ENCODE measurements around the gene DIAPH2.

Gene DIAPH2

DNA sequence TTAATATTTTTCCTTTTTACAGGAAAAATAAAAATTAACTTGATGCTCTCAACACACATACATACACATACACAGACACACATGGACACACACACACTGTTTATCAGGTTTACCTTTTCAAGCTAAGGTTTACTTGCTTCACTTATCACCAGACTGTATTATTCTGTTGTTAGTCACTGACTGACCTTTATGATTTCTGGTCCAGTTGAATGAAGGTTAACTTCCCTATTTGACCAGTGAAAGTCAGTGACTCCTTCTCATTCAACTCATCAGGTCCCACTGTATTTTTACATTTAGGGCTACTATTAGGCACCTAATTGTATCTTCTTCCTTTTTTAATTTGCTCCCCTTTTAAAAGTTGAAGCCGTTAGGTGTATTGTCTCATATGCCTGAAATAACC lies 16.0 kb downstream of the DIAPH2 start:
- TF ChIP-seq, protein P1, sequence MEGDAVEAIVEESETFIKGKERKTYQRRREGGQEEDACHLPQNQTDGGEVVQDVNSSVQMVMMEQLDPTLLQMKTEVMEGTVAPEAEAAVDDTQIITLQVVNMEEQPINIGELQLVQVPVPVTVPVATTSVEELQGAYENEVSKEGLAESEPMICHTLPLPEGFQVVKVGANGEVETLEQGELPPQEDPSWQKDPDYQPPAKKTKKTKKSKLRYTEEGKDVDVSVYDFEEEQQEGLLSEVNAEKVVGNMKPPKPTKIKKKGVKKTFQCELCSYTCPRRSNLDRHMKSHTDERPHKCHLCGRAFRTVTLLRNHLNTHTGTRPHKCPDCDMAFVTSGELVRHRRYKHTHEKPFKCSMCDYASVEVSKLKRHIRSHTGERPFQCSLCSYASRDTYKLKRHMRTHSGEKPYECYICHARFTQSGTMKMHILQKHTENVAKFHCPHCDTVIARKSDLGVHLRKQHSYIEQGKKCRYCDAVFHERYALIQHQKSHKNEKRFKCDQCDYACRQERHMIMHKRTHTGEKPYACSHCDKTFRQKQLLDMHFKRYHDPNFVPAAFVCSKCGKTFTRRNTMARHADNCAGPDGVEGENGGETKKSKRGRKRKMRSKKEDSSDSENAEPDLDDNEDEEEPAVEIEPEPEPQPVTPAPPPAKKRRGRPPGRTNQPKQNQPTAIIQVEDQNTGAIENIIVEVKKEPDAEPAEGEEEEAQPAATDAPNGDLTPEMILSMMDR (IDR thresholded peaks at IDR 0.05; ENCODE audit: low read length, missing control alignments) = no peak
- H3K4me3 ChIP-seq (replicated peaks; ENCODE audit: low read depth, low read length) = no peak overlapping the region
- DNase-seq (ENCODE audit: low read depth) = no peak

DNA sequence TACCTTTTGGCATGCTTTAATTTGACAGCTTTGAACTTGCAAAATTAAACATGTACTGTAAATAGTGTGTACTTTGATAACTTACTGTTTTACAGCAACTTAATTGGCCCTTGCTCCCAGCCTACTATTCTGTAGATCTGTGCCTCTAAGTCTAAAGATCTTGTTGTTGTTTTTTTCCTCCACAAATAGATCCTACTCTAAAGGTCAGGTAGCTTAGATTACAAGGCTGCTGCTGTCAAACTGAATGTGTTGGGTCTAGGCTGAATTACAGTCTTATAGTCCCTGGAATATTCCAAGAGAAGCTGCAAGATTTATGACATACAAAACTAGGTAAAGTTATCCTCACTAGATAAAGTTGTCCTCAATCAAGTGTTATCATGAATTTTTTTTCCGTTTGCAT lies 18.7 kb downstream of the DIAPH2 start:
- TF ChIP-seq, protein P1 (IDR thresholded peaks at IDR 0.05; ENCODE audit: low read length, missing control alignments) = no peak
- DNase-seq (ENCODE audit: low read depth) = no peak
- H3K4me3 ChIP-seq (replicated peaks; ENCODE audit: low read depth, low read length) = no peak overlapping the region

DNA sequence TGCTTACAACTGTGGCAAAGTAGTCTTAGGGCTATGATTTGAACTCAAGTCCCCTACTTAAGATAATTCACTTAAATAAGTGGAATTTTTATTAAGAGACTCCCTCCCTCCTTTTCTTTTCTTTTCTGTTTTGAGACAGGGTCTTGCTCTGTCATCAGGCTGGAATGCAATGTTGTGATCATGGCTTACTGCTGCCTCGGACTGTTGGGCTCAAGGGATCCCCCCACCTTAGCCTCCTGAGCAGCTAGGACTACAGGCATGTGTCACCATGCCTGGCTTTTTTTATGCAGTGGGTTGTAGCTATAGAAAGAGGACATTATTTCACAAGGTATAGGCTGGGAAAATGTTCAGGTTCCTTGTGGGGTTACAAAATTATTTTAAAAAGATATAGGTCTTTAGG lies 19.2 kb downstream of the DIAPH2 start:
- no peak for DNase-seq (ENCODE audit: low read depth)
- H3K4me3 ChIP-seq (replicated peaks; ENCODE audit: low read depth, low read length) = no peak overlapping the region
- TF ChIP-seq, protein P1 (IDR thresholded peaks at IDR 0.05; ENCODE audit: low read length, missing control alignments) = no peak

DNA sequence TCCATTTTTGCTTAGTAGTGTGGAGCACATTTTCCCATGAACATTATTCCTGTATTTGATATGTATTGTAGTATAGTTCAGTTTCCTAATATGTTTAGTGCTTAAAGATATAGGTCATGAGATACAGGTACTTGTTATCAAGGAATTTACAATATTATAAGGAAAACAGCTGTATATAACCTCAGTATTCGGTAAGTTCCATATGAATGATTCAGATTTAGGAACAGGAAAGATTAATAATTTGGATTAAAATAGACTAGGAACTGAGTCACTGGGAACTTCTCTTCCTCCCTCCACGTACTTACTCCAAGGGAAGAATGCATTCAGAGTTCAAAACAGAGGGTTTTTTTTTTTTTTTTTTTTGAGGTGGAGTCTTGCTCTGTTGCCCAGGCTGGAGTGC lies 20.0 kb downstream of the DIAPH2 start:
- no peak overlapping the region for H3K4me3 ChIP-seq (replicated peaks; ENCODE audit: low read depth, low read length)
- peak; percentile 34 for DNase-seq (ENCODE audit: low read depth)
- TF ChIP-seq, protein P1 (IDR thresholded peaks at IDR 0.05; ENCODE audit: low read length, missing control alignments) = no peak

DNA sequence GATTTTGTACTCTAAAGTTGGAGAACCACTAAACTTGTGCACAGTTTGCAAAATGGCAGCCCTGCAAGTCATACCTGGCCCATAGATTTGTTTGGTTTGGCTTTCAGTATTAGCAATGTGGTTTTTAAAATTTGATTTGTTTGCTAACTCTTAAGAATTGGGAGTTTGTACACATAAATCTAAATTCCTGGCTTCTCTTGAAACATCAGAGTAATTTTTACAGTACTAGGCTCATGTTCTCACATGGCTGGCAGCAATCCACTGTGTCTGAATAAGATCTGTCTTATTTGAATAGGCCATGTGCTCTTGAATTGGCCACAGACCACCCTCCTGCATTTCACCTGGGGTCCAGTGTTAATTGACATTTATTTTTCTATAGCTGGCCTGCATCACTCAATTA lies 21.3 kb downstream of the DIAPH2 start:
- TF ChIP-seq, protein P1 (IDR thresholded peaks at IDR 0.05; ENCODE audit: low read length, missing control alignments) = no peak
- no peak overlapping the region for H3K4me3 ChIP-seq (replicated peaks; ENCODE audit: low read depth, low read length)
- no peak for DNase-seq (ENCODE audit: low read depth)

DNA sequence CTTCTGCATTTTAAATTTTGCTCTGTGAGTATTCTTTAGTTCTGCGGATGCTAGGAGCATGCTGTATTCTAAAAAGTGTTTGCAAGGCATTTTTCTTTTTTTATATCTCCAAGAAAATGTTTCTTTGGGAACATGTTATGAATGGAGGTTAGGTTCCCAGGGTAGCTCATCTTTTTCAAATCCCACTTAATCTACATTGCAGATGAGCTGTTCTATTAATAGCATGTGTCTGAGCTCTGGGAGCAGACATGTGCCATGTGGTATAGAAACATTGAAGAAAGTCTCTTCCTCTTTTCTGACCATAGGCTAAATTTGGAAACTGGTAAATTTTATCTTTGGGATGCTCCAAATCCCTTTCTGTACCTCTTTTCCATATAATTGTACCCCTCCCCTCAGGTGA lies 23.2 kb downstream of the DIAPH2 start:
- DNase-seq (ENCODE audit: low read depth) = no peak

DNA sequence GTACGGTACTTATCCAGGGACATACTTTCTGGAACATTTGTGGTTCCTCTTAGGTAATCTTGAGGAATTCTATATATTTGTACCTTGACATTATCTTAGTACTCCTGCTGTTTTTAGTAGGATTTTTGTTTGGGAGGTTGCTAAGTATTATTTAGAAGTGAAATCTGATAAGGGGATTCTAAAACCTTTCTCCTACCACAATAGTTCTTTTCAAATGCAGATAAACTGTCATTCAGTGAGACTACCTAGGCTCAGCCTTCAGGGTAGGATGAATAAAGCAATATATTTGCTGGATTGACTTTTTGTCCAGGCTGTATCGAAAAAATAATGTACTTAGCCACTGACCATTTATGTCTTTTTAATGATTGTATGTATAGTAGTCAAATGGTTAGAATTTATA lies 25.4 kb downstream of the DIAPH2 start:
- TF ChIP-seq, protein P1 (IDR thresholded peaks at IDR 0.05; ENCODE audit: low read length, missing control alignments) = no peak
- H3K4me3 ChIP-seq (replicated peaks; ENCODE audit: low read depth, low read length) = no peak overlapping the region
- no peak for DNase-seq (ENCODE audit: low read depth)

More for the DNA sequence above, 23.2 kb downstream of the DIAPH2 start:
- TF ChIP-seq, protein P1 (IDR thresholded peaks at IDR 0.05; ENCODE audit: low read length, missing control alignments) = no peak
- H3K4me3 ChIP-seq (replicated peaks; ENCODE audit: low read depth, low read length) = no peak overlapping the region

Measured in fibroblast of pulmonary artery (primary cell).